Activated gamma-delta T cell treated with anti-CD3 and anti-CD28 coated beads, Interleukin-2, amount 50 U/mL, for 16 hours (primary cell): ENCODE results near the gene SLC35E3.

Source experiments
- DNase-seq: peaks from one replicate; pipeline ENCODE4 v3.0.0-alpha.2; 2020; ENCODE audit warnings: low read depth

The SLC35E3 gene

GRCh38 chr12:68745904-68746571 is at the start of gene SLC35E3:
Gene SLC35E3 (plus strand): TSS chr12:68746176. CDS start chr12:68746378, 202 bp downstream.
- peak; percentile 85 for DNase-seq

DNA sequence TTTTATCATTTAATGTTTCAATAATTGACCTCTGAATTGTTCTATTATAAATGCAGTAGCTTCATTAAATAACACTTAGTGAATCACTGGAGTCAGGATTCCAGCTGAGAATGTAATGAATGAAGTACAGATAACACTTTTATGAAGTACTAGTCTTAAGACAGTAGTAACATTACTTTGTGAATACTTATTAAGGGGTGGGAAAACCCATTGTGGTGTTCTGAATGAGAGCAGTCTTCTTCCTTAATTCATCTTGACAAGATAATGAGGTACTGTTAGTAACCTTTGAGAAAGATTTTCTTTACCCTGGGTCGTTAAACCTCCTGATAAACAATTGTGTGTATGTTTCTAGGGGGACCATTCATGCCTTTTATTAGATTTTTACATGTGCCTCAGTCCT is 46.5 kb upstream of the SLC35E3 start:
- no peak for DNase-seq

DNA sequence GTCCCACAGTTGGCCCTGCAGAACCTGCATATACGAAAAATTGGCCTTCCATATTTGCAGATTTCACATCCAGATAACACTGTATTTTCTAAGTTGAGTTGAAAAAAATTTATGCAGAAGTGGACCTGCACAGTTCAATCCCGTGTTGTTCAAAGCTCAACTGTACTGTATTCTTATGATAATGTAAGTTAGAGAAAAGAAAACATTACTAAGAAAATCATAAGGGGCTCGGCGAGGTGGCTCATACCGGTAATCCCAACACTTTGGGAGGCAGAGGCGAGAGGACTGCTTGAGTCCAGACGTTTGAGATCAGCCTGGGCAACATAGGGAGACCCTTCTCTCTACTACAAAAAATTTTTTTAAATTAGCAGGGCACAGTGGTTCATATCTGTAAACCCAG is 18.2 kb upstream of the SLC35E3 start:
- no peak for DNase-seq

GRCh38 chr12:68733661-68734071 is 12.3 kb upstream of the SLC35E3 start:
- no peak for DNase-seq

DNA sequence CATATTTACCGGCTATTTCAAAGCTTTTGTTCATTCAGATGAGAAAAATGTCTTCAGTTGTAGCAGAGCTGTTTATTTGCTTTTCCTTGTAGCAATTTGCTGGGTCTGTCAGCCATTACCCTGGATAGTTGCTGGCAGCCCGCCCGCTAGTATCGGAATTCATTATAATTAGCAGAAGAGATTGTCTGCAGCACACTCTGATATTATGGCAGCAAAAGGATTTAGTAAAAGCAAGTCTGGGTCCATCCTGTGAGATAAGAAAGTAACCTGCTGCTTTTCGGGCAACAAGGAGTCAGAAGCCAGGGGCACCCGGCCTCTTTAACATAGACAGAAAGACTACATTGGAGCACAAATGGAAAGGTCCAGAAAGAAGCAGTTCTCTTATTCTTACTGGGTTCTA is 6.1 kb upstream of the SLC35E3 start:
- no peak for DNase-seq

DNA sequence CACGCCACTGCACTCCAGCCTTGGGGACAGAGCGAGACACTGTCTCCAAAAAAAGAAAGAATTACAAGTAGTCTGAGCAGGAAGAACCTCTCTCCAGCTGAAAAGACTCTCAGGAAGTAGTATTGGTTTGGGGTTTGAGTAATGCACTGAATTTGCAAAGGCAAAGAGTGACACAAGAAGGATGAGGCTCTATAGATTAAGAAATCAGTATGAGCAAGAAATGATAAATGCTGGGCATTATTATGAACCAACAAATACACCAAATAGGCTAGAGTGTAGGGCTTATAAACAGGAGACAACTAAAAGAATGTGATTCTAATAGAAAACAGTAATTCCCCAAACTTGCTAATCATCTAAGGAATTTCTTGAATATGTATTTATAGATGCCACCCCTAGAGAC is 2.6 kb upstream of the SLC35E3 start:
- no peak for DNase-seq

GRCh38 chr12:68745376-68745903 is 536 bp upstream of the SLC35E3 start:
- no peak for DNase-seq

DNA sequence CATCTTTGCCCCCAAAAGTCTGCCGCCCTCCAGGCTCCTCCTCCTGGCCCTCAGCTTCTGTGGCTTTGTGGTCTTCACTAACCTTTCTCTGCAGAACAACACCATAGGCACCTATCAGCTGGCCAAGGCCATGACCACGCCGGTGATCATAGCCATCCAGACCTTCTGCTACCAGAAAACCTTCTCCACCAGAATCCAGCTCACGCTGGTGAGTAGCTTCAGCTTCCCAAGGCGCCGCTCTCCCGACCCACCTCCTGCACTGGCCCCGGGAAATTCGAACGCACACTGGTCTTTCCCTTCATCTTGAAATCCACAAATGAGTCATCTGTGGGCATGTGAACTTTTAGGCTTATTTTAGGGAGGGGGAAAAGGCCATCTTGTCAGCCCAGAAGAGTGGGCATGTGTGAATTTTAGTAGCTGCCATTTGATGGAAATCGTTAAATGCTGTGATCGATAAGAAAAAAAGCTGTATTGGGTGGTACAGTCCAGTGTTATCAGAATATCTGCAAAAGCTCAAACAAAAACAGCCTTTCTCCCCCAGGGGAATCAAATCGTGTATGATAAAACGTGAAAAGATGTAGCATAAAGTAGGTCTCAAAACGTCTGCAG is 700 bp downstream of the SLC35E3 start:
- DNase-seq, result peak; percentile 5

GRCh38 chr12:68749443-68749842 is 3.5 kb downstream of the SLC35E3 start:
- DNase-seq, result no peak

- no peak for DNase-seq
Measured at GRCh38 chr12:68749861-68750260, 3.9 kb downstream of the SLC35E3 start.

- DNase-seq, result no peak
Measured at GRCh38 chr12:68750506-68750905, 4.5 kb downstream of the SLC35E3 start.

GRCh38 chr12:68755536-68756243 is 9.7 kb downstream of the SLC35E3 start:
- DNase-seq, result no peak

GRCh38 chr12:68759852-68760251 is 13.9 kb downstream of the SLC35E3 start:
- DNase-seq, result no peak

DNA sequence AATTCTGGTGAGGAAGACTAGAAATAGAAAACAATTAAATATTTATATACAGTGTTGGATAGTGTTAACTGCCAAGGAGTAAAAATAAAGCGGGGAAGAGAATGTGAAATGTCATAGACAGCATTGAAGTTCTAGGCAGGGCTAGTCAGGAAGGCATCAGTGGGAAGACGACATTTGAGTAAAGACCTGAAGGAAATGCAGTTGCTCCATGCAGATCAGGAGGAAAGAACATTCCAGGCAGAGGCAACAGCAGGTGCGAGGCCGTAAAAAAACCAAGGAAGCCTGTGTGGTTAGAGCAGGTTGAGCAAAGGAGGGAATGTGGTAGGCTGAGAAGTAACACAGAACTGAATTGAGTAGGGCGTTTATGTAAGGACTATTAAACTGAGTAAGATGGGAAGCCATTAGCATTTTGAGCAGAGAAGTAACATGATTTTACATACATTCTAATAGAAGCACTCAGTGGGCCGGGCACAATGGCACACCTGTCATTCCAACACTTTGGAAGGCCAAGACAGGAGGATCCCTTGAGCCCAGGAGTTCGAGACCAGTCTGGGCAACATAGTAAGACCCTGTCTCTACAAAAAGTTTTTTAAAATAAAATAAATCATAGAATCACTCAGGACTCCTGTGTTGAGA is 14.9 kb downstream of the SLC35E3 start:
- no peak for DNase-seq

GRCh38 chr12:68761442-68761812 is 15.5 kb downstream of the SLC35E3 start:
- no peak for DNase-seq

DNA sequence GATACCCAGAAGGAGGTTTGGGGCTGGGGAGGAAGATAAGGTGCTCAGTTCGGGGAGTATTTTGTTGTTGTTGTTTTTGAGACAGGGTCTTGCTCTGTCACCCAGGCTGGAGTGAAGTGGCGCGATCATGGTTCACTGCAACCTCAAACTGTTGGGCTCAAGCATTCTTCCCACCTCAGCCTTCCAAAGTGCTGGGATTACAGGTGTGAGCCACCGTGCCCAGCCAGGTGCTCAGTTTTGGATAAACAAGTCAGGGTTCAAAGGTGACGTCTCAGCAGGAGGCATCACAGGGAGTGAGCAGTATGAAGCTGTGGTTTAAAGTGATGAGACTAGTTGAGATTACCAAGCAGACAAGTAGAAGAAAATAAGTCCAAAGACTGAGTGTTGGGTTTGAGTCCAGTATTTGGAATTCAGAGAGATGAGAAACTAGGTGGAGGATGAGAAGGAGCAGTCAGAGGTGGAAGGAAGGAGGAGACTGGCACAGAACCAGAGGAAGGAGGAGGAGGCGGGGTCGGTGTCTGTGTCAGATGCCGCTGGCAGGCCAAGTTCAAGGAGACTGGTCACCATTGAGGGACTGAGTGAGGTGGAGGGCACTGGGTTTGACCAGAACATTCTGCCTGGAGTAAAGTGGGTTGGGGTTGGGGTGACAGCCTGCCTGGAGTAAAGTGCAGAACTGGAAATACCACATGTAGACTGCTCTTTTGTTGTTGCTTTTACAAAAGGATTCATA is 16.1 kb downstream of the SLC35E3 start:
- no peak for DNase-seq

DNA sequence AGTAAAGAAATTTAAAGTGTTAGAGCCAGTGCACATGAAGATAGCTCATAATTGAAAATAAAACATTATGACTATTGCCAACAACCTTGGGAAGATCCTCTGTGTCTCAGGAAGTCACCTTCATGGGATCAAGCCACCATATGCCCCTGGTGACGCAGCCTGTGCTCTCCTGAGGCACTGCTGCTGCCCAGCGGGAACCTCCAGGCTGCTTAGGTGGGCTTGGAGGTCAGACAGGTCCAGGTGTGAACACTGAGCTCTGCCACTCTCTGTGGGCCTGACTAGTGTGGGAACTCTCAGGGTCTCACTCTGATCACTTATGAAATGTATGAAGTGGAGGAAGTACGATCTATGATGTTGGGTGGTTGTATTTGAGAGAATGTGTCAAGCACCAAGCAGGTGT is 16.7 kb downstream of the SLC35E3 start:
- no peak for DNase-seq

- DNase-seq, result no peak
Measured at GRCh38 chr12:68765696-68766095, 19.7 kb downstream of the SLC35E3 start.

DNA sequence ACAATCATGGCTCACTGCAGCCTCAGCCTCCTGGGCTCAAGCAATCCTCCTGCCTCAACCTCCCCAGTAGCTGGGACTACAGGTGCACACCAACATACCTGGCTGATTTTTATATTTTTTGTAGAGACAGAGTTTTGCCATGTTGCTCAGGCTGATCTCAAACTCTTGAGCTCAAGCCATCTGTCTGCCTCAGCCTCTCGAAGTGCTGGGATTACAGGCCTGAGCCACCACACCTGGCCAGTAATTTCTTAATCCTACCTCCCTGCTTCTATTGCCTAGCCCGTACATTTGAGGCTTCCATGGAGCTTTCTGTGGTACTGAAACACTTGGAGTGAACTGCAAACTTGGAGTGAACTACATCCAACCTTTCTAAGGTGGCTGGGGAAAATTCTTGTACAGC is 20.7 kb downstream of the SLC35E3 start:
- DNase-seq, result no peak

DNA sequence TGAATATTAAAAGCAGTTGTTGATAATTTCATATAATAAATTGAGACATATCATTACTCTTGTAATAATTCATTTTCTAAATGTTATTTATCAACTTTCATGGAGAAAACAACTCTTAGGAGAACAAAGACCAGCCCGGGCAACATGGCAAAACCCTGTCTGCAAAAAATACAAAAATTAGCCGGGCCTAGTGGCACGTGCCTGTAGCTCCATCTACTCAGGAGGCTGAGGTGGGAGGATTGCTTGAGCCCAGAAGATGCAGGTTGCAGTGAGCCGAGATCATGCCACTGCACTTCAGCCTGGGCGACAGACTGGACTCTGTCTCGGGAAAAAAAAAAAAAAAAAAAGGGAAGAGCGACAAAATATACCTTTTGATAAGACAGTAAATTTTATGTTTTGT is 21.2 kb downstream of the SLC35E3 start:
- DNase-seq, result no peak

GRCh38 chr12:68768431-68768939 is 22.5 kb downstream of the SLC35E3 start:
- DNase-seq, result no peak

- DNase-seq, result no peak
Measured at GRCh38 chr12:68769941-68770340, 24.0 kb downstream of the SLC35E3 start.
